ENCODE measurements around the gene IRAK1. TPM values are rescaled to one million over a fixed set of nuclear protein-coding genes. Genes with fewer than 3 reads are reported as not detected.

IRAK1 gene
- total and polyA plus RNA-seq, 10 of the 15 experiments (the other 5 are each of a cell fraction or from before 2014, with no cell fraction given): 4.2 to 136 (median 39.5) TPM

- TF ChIP-seq E4F1 (IDR thresholded peaks at IDR 0.05; ENCODE audit: borderline replicate concordance, partially characterized antibody) (no peak), STAT3 (IDR thresholded peaks at IDR 0.05; ENCODE audit: low read depth, low read length) (no peak), EZH2 (IDR thresholded peaks at IDR 0.05; ENCODE audit: borderline replicate concordance, control insufficient read depth, low read depth, low read length) (no peak), SMAD5 (IDR thresholded peaks at IDR 0.05; ENCODE audit: low read depth) (no peak), IRF5 (IDR thresholded peaks at IDR 0.05; ENCODE audit: borderline replicate concordance) (no peak), BCL11A (IDR thresholded peaks at IDR 0.05; ENCODE audit: low read depth, low read length) (no peak), MXI1 (IDR thresholded peaks at IDR 0.05; ENCODE audit: low read depth, low read length) (peak; percentile 48; the same call in 1 of the 2 replicates), IKZF2 (IDR thresholded peaks at IDR 0.05) (no peak; a peak in 1 of 4 replicates), ZBTB40 (IDR thresholded peaks at IDR 0.05; ENCODE audit: borderline replicate concordance) (no peak), ZBED1 (IDR thresholded peaks at IDR 0.05; ENCODE audit: borderline replicate concordance) (no peak), ETV6 (conservative IDR thresholded peaks at IDR 0.05 in 1 of 2, IDR thresholded peaks at IDR 0.05 in 1 of 2; ENCODE audit: borderline replicate concordance in 1 of 2, low read depth in 1 of 2) (no peak), ELK1 (IDR thresholded peaks at IDR 0.05; ENCODE audit: low read depth, low read length) (no peak), SUZ12 (IDR thresholded peaks at IDR 0.05; ENCODE audit: unreplicated experiment) (no peak), NRF1 (conservative IDR thresholded peaks at IDR 0.05; ENCODE audit: low read depth, low read length) (no peak), CEBPB (IDR thresholded peaks at IDR 0.05; ENCODE audit: borderline replicate concordance in 1 of 2, low read depth in 2 of 2, low read length in 2 of 2) (no peak), POU2F2 (IDR thresholded peaks at IDR 0.05; ENCODE audit: borderline replicate concordance, low read depth, low read length) (no peak), MYC (IDR thresholded peaks at IDR 0.05; ENCODE audit: insufficient read depth, insufficient read length, insufficient replicate concordance, low read length, severe bottlenecking) (no peak), SMC3 (IDR thresholded peaks at IDR 0.05; ENCODE audit: borderline replicate concordance, low read length) (no peak), MTA3 (IDR thresholded peaks at IDR 0.05; ENCODE audit: borderline replicate concordance, low read length) (no peak), POLR2AphosphoS5 (IDR thresholded peaks at IDR 0.05; ENCODE audit: low read length) (peak; percentile 37; the same call in 1 of the 2 replicates)
Observed at GRCh38 chrX:153970357-153971123, 49.2 kb downstream of the IRAK1 start (continued).
